ENCODE measurements around the gene SLC6A20.

SLC6A20 gene

GRCh38 chr3:45790596-45790995, 5.7 kb downstream of the SLC6A20 start:
- TF ChIP-seq CTCF (IDR thresholded peaks at IDR 0.05; ENCODE audit: control insufficient read depth, extremely low read depth, insufficient read depth), result no peak
- H3K4me3 ChIP-seq (ENCODE audit: low read depth, low read length), result no peak overlapping the region
- no peak for DNase-seq (ENCODE audit: low read depth)

DNA sequence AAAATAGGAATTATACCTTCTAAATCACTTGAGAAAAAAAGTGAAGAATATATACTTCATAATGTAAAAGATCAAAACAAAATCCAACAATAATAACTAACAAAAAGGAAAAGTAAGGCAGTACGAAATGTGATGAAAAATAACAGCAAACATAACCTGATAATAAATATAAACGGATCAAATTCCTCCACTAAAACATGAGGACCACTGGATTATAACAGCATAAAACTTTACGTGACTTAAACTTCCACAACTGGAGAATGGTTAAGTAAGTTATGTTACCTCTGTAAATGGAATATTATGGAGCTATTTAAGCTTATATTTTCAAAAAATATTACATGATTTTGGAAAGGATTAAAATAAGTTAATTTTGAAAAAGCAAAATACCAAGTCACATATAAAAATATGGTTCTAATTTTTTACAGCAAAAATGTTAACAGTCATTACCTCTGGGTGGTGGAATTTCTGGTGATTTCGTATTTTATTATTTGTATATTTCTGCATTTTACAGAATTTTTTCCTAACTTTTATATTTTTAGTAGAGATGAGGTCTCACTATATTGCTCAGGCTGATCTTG, 7.0 kb downstream of the SLC6A20 start:
- no peak overlapping the region for H3K4me3 ChIP-seq (ENCODE audit: low read depth, low read length)
- no peak for TF ChIP-seq CTCF (IDR thresholded peaks at IDR 0.05; ENCODE audit: control insufficient read depth, extremely low read depth, insufficient read depth)
- DNase-seq (ENCODE audit: low read depth), result no peak

GRCh38 chr3:45787551-45787950, 8.8 kb downstream of the SLC6A20 start:
- TF ChIP-seq CTCF (IDR thresholded peaks at IDR 0.05; ENCODE audit: control insufficient read depth, extremely low read depth, insufficient read depth), result no peak
- no peak overlapping the region for H3K4me3 ChIP-seq (ENCODE audit: low read depth, low read length)
- no peak for DNase-seq (ENCODE audit: low read depth)

GRCh38 chr3:45786801-45787495, 9.4 kb downstream of the SLC6A20 start:
- TF ChIP-seq CTCF (IDR thresholded peaks at IDR 0.05; ENCODE audit: control insufficient read depth, extremely low read depth, insufficient read depth), result no peak

DNA sequence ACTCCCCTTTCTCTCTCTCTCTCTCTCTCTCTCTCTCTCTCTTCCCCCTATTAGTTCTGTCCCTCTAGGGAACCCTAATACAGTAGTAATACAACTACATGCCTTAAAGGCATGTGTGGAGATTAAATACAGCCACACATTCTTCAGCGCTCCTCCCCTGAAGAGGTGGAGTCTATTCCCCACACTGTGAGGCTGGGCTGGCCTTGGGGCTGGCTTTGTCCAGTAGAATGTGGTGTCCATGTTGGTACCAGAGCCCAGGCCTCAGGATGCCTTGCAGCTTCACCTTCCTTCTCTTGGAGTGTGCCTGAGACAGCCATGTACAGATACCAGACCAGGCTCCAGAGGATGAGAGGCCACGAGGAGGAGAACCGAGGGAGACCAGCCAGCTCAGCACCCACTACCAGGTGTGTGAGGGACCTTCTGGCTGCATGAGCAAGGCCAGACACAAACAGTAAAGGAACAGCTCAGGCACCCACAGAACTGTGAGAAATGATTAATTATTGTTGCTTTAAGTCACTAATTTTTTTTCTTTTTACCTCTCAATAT, 10.7 kb downstream of the SLC6A20 start:
- no peak overlapping the region for H3K4me3 ChIP-seq (ENCODE audit: low read depth, low read length)
- no peak for TF ChIP-seq CTCF (IDR thresholded peaks at IDR 0.05; ENCODE audit: control insufficient read depth, extremely low read depth, insufficient read depth)
- DNase-seq (ENCODE audit: low read depth), result no peak

More at GRCh38 chr3:45786801-45787495, 9.4 kb downstream of the SLC6A20 start:
- DNase-seq (ENCODE audit: low read depth), result no peak
- no peak overlapping the region for H3K4me3 ChIP-seq (ENCODE audit: low read depth, low read length)

- no peak for TF ChIP-seq CTCF (IDR thresholded peaks at IDR 0.05; ENCODE audit: control insufficient read depth, extremely low read depth, insufficient read depth)
- DNase-seq (ENCODE audit: low read depth), result no peak
- no peak overlapping the region for H3K4me3 ChIP-seq (ENCODE audit: low read depth, low read length)
Observed at GRCh38 chr3:45783667-45784066, 12.7 kb downstream of the SLC6A20 start.

Data from LNCaP clone FGC (cell line).